GM21381 (cell line): Measurements from ENCODE around the gene LURAP1L.

Source experiments
- ATAC-seq: cut with Tn5 transposase; IDR thresholded peaks from one replicate; pipeline ENCODE4 v1.9.1; 2021; ENCODE audit warnings: mild to moderate bottlenecking, moderate library complexity; ENCODE audit not compliant: unreplicated experiment

LURAP1L gene

GRCh38 chr9:12774861-12775678 is at the start of gene LURAP1L:
TSS of gene LURAP1L (plus strand) at chr9:12775020. CDS start at chr9:12775716, 696 bp downstream.
- ATAC-seq: no peak

- no peak for ATAC-seq
Measured at GRCh38 chr9:12726795-12727194, 48.0 kb upstream of the LURAP1L start.

- ATAC-seq: no peak
Measured at GRCh38 chr9:12730198-12730597, 44.6 kb upstream of the LURAP1L start.

- ATAC-seq: no peak
Measured at GRCh38 chr9:12730927-12731326, 43.9 kb upstream of the LURAP1L start.

- no peak for ATAC-seq
Measured at GRCh38 chr9:12732971-12733370, 41.8 kb upstream of the LURAP1L start.

GRCh38 chr9:12735665-12736064 is 39.2 kb upstream of the LURAP1L start:
- ATAC-seq: no peak

- ATAC-seq: no peak
Measured at GRCh38 chr9:12737871-12738270, 36.9 kb upstream of the LURAP1L start.

- ATAC-seq: no peak
Measured at GRCh38 chr9:12739014-12739652, 35.7 kb upstream of the LURAP1L start.

GRCh38 chr9:12740845-12741244 is 34.0 kb upstream of the LURAP1L start:
- ATAC-seq: no peak

GRCh38 chr9:12748016-12748415 is 26.8 kb upstream of the LURAP1L start:
- no peak for ATAC-seq

- no peak for ATAC-seq
Measured at GRCh38 chr9:12748954-12749353, 25.9 kb upstream of the LURAP1L start.

- no peak for ATAC-seq
Measured at GRCh38 chr9:12753931-12754330, 20.9 kb upstream of the LURAP1L start.

GRCh38 chr9:12759761-12760160 is 15.1 kb upstream of the LURAP1L start:
- ATAC-seq: no peak

- ATAC-seq: no peak
Measured at GRCh38 chr9:12760758-12761157, 14.1 kb upstream of the LURAP1L start.

GRCh38 chr9:12764150-12764549 is 10.7 kb upstream of the LURAP1L start:
- ATAC-seq: no peak

- ATAC-seq: no peak
Measured at GRCh38 chr9:12765088-12765798, 9.6 kb upstream of the LURAP1L start.

GRCh38 chr9:12766357-12766756 is 8.5 kb upstream of the LURAP1L start:
- no peak for ATAC-seq

GRCh38 chr9:12770261-12770660 is 4.6 kb upstream of the LURAP1L start:
- ATAC-seq: no peak

- ATAC-seq: no peak
Measured at GRCh38 chr9:12771891-12772290, 2.9 kb upstream of the LURAP1L start.

GRCh38 chr9:12773562-12773961 is 1.3 kb upstream of the LURAP1L start:
- ATAC-seq: no peak

GRCh38 chr9:12775679-12776512 is 1.1 kb downstream of the LURAP1L start:
- ATAC-seq: peak; percentile 78
